Measurements from ENCODE around the gene SLC2A1. TPM values are rescaled to one million over a fixed set of nuclear protein-coding genes. Genes with fewer than 3 reads are reported as not detected.
A peak's percentile ranks its signal among the peaks of the same experiment; 100 is the strongest.

The SLC2A1 gene
- total RNA-seq, 4 donors from 2014 or later = 4.6 to 76.2 (median 28.2) TPM

DNA sequence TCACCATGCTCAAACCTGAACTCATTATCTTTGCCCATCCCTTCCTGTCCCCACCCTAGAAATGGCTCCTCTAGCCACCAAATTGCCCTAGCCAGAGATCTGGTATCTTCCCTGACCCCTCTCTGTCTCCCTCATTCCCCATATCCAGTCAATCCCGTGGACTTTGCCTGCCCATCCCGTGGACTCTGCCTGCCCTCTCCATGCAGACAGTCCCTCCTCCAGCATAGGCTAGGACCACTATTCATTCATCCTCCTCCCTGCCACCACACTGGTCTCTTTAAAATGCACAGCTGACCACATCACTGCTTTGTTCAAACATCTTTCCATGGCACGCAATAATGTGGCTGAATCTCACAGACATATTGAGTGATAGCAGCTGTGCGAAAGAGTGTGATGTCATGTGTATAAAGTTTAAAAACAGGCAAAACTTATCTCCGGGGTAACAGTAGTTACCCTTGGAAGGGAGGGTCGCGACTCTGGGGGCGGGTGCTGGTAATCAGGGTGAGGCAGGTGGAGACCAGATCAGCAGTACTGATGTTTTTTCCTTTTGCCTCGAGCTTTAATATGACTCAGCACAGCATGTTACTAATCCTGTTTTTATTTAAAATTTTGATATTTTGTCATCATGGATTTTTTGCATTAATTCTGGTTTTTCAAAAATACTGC lies 4.8 kb upstream of the SLC2A1 start:
- Histone ChIP-seq H3K36me3 (no peaks in the 10 kb centered on the region), H3K27ac (peak overlapping the region in 1 of 2 donors; percentile 37), H3K9me3 (no peaks in the 10 kb centered on the region), H3K4me3 (no peak overlapping the region), H3K4me1 (no peaks in the 10 kb centered on the region), H3K27me3 (no peaks in the 10 kb centered on the region)
- TF ChIP-seq, protein P1, sequence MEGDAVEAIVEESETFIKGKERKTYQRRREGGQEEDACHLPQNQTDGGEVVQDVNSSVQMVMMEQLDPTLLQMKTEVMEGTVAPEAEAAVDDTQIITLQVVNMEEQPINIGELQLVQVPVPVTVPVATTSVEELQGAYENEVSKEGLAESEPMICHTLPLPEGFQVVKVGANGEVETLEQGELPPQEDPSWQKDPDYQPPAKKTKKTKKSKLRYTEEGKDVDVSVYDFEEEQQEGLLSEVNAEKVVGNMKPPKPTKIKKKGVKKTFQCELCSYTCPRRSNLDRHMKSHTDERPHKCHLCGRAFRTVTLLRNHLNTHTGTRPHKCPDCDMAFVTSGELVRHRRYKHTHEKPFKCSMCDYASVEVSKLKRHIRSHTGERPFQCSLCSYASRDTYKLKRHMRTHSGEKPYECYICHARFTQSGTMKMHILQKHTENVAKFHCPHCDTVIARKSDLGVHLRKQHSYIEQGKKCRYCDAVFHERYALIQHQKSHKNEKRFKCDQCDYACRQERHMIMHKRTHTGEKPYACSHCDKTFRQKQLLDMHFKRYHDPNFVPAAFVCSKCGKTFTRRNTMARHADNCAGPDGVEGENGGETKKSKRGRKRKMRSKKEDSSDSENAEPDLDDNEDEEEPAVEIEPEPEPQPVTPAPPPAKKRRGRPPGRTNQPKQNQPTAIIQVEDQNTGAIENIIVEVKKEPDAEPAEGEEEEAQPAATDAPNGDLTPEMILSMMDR (IDR thresholded peaks at IDR 0.05) = no peak
- TF ChIP-seq POLR2A (IDR thresholded peaks at IDR 0.05) = no peak
- DNase-seq = no peak
- intact Hi-C loops (cut with DNase I; ENCODE audit: low total_unique reads) = no loop called here

DNA sequence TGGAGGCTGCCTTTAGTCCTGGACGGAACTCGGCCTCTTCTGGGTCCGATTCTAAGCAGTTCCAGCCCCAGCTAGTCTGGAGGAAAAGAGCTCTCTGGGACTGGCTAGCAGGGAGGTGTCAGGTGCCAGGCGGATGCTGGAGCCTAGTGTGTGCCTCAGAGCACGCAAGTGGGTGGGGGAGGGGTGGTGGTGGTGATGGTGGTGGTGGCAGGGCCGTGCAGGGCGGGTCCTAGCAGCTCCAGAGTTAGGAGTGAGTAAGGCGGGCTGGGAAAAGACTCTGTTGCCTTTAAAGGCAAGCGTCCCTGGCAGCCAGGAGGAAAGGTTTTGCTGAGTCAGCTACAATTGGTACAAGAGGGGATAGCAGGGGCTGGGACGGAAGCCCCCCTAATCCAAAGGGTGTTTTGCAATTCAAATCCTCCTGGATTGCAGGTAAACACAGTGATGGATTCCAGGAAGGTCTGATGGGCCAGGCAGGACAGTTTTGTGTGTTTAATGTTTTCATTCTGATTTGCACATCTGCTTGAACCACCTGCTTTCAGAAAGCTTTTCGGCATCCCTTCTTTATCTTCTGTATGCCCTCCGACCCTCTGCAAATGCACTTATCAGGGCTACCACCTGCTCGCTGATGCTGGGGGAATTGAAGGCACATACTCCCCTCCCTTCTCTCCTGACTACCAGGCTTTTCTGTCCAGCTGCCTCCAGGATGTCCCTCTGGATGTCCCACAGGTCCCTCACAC lies 4.1 kb upstream of the SLC2A1 start:
- Histone ChIP-seq H3K36me3 (no peaks in the 10 kb centered on the region), H3K9me3 (no peaks in the 10 kb centered on the region), H3K4me3 (no peak overlapping the region), H3K27me3 (no peaks in the 10 kb centered on the region), H3K4me1 (no peaks in the 10 kb centered on the region), H3K27ac (peak overlapping the region in 1 of 2 donors; percentile 37)
- DNase-seq = peak; percentile 39 to 67
- intact Hi-C loops (cut with DNase I; ENCODE audit: low total_unique reads) = no loop called here
- TF ChIP-seq POLR2A (IDR thresholded peaks at IDR 0.05) = no peak

DNA sequence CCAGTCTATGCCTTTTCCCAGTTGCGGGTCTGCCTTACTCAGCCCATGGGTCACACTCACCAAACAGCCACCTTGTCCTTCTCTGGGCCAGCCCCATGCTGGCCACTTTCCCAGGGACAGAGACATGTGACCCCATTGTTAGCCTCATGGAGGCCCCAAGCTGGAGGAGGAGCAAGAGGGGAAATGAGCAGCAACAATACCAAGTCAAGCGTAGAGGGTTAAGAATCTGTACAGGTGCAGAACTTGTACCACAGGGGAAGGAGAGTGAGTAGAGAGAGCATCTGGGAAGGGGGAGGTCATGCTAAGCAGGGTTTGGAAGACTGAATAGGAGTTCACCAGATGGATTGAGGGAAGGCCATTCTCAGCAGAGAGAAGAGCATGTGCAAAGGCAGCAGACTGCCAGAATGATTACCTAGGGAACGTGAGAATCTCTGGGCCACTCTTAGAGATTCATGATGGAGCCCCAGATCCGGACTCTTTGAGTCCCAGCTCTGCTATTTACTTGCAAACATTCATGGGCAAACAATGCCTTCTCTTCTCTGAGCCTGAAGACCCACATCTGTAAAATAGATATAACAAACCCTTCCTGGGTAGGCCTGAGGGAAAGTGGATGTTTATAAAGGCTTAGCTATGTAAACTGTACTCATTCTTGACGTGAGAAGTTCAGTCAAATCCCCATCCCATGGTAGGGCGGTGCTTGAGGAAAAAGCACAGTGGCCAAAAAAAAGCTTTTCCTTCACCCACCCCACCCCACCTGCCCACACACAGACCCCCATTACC lies 2.8 kb upstream of the SLC2A1 start:
- Histone ChIP-seq H3K27ac (no peak overlapping the region), H3K36me3 (no peaks in the 10 kb centered on the region), H3K27me3 (no peaks in the 10 kb centered on the region), H3K4me1 (no peaks in the 10 kb centered on the region), H3K4me3 (no peak overlapping the region), H3K9me3 (no peaks in the 10 kb centered on the region)
- no peak for DNase-seq
- intact Hi-C loops (cut with DNase I; ENCODE audit: low total_unique reads) = no loop called here
- TF ChIP-seq, protein P1 (IDR thresholded peaks at IDR 0.05) = no peak
- no peak for TF ChIP-seq POLR2A (IDR thresholded peaks at IDR 0.05)

DNA sequence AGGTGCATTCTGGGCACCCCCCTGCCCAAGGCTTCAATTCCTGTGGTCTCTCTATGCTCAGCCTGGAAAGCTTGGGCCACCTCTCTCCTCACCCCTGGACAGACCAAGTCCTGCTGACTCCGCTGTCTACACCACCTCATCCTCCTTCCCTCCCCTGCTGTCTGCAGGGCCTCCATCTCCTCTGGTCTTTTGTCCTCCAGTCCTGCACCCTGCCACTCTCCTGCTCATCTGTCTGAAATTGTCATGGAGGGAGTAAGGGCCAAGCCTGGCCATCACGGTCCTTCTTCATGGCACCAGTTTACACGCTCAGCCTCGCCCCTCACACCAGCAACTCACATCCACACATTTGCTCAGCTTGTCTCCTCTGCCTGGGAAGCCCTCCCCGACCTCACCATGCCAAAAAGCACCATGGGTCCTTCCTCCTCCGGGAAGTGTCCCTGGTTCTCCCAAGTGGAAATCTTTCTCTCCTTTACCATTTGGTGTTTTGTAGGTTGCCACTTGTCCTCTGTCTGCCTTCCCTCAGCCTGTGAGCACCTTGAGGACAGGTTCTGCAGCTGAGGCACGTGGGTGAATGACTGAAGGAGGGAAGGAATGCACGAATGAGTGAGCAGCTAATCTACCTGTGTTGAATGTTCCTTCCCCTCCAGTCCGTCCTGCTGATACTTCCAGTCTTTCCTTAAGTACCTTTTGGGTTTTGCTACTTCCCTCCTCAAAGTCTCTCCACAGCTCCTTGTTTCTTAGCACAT lies 2.1 kb upstream of the SLC2A1 start:
- intact Hi-C loops (cut with DNase I; ENCODE audit: low total_unique reads) = no loop called here
- Histone ChIP-seq H3K4me1 (no peaks in the 10 kb centered on the region), H3K9me3 (no peaks in the 10 kb centered on the region), H3K36me3 (no peaks in the 10 kb centered on the region), H3K4me3 (no peak overlapping the region), H3K27ac (no peak overlapping the region), H3K27me3 (no peaks in the 10 kb centered on the region)
- TF ChIP-seq, protein P1 (IDR thresholded peaks at IDR 0.05) = no peak
- no peak for TF ChIP-seq POLR2A (IDR thresholded peaks at IDR 0.05)
- no peak for DNase-seq

DNA sequence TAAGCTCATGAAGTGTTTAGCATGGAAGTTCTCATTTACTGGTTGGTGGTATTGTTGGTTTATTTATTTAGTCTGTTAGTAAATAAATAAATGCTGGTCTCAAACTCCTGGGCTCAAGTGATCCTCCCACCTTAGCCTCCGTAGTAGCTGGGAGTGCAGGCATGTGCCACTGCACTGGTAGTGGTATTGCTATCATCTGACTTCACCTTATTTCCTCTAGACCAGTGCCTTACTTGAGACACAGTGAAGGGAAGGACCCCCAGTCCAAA lies 1.4 kb upstream of the SLC2A1 start:
- intact Hi-C loops (cut with DNase I; ENCODE audit: low total_unique reads) = no loop called here
- TF ChIP-seq, protein P1 (IDR thresholded peaks at IDR 0.05) = no peak
- no peak for TF ChIP-seq POLR2A (IDR thresholded peaks at IDR 0.05)
- no peaks in the 10 kb centered on the region for H3K27me3 ChIP-seq
- H3K36me3 ChIP-seq = no peaks in the 10 kb centered on the region
- H3K4me1 ChIP-seq = no peaks in the 10 kb centered on the region
- no peak overlapping the region for H3K4me3 ChIP-seq
- no peak overlapping the region for H3K27ac ChIP-seq
- no peak for DNase-seq
- H3K9me3 ChIP-seq = no peaks in the 10 kb centered on the region

Measured in uterus (tissue), 4 donors.